GM18867 (cell line): ENCODE measurements around the gene TMEM245.
A peak's percentile ranks its signal among the peaks of the same experiment; 100 is the strongest.

Source experiments
- ATAC-seq: cut with Tn5 transposase; IDR thresholded peaks from one replicate; pipeline ENCODE4 v1.9.1; 2021; ENCODE audit warnings: mild to moderate bottlenecking, moderate library complexity; ENCODE audit not compliant: unreplicated experiment

TMEM245 gene

DNA sequence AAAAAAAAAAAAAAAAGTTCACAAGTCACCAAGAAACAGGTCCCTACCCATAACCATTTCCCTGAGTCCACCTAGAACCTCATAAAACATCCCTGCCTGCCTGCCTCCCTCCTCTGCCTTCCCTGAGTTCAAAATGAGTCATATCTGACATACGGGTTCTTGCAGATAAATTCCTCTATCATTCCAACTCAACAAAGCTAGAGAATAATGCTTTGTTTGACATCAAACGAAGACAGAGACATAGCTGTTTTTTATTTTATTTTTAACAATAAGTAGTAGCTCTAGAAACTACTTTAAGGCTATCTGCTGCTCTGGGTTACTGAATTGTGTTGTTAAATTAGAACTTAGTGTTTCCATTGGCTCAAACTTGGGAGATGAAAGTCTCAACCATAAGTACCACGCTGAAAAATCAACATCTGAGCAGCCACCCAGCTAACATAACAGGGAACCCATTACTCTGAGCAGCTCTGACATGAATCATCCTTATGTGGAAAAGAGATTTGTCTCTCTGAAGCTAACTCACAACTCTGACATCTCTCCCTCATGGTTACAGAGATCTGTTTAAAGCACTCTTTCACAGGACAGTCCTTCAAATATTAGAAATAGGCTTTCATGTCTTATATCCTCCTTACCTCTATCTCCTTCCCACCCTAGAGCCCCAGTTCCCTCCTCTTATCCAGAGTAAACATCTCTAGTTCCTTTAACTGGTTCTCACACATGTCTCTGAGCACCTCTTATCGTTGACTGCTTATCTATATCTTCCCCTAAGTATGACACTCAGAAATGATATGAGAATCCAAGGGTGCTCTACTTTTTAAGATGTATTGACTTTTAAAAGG, 12.1 kb downstream of the TMEM245 start:
- no peak for ATAC-seq

DNA sequence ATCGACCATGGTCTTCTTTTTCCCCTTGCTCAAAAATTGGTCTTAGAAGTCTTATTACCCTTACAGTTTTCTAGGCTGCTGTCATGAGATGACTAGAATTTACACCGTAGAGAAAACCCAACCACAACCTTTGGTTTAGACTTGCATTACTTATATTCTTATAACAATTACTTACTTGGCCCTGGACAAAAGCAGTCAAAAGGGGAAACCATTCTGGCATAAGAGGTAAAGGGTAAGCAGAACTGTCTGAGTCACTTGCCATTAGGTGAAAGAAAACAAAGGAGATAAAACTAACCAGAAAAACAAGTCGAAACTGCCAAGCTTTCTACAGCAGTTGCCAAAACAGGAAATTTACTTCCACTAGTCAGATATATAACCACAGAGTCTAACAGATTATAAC, 17.9 kb downstream of the TMEM245 start:
- ATAC-seq, result peak; percentile 77

DNA sequence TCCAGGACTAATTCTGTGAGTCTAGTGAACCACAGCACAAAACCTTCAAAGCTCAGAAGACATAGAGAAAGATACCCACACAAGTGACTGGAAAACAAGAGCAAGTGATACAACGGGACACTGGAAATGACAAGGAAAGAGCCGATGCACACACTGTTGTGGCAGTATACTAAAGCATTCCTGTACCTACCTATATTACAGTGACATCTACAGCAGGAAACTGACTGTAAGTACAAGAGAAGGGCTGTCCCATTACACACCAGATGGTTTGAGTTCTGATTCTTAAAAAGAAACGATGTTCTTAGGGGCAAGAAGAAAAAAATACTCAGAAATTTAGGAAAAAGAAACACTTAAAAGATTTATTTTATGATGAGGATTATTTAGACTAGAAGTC, 18.5 kb downstream of the TMEM245 start:
- ATAC-seq, result no peak

DNA sequence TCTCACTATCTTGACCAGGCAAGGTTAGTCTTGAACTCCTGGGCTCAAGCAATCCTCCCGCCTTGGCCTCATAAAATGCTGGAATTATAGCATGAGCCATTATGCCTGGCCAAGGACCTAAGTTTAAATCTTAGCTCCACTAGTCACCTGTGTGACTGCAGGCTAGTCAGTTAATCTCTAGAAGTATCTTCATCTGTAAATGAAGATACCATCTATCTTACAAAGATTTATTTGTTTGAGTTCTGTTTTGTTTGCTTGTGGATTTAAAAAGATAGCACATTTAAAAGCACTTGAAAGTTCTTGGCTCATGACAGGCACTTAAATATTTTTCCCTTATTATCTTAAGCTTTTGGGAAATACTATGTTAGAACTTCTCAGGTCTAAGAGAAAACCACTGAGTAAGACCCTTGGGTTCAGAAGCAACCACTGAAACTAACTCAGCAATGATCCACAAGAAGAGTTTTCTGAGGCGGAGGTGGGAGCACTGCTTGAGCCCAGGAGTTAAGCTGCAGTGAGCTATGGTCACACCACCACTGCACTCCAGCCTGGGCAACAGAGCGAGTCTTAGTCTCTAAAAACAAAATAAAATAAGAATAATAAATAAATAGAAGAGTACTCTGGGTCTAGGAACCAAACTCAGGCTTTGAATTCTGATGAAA, 19.1 kb downstream of the TMEM245 start:
- ATAC-seq, result no peak

DNA sequence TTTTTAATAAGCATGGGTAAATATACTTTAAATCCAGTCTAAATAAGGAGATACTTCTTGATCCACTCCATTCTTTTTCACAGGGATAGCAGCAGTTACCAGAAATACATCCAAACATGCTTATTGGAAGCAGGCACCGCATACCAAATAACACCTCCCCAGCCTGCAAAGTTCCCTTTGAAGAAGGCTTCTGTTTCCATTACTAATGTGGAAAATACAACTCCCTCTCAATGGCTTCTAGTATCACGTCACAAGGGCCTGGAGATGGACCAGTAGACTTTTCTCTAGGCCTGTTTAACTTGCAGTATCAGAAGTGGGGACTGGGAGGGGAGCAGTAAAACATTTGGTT, 20.8 kb downstream of the TMEM245 start:
- no peak for ATAC-seq

DNA sequence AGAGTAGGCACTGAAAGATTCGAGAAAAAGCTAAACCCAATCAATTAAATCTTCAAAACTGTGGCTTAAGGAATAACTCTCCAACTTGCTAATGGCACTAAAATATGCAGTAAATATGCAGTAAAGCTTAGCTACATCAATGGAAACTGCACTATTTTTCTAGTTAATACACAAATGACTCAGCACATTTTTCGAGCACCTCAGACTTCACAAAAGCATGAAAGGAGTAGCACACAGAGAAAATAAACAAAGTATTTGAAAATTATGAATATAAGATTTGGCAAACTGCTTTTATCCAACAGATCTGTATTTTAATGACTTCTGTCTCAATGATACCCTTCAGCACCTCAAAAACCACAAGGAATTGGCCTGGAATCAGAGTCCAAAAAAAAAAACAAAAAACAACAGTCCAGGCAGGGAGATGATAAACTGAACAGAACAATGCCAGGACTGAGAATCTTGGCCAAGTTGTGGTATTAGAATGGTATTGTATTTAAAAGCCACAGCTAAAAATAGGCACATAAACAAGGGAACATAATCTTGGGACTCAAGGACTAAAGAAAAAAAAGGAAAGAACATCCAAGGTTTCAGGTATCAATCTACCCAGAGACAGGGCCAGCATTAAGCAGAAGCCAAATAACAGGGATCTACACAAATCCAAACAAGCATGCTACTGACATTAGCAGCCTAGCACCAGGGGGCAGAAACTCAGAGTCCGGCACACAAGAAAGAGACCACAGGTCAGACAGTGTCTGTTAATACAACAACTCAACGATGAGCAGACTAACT, 21.4 kb downstream of the TMEM245 start:
- no peak for ATAC-seq

DNA sequence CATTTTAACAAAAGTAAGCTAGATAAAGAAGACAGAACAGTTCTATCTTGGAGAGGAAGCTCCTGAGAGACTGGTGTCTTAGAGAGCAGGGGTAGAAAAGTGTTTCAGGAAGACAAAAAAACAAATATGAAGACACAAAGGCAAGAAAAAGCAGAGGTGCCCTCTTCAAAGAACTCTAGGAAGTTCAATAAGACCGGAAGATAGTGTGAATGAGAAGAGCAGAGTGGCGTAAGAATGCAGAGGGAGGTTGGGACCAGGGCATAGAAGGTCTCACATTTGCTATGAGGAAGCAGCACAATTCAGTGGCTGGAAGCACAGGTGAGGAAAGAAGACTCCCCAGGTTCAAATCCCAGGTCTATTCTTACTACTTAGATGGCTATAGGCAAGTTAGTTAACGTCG, 22.6 kb downstream of the TMEM245 start:
- ATAC-seq, result no peak

DNA sequence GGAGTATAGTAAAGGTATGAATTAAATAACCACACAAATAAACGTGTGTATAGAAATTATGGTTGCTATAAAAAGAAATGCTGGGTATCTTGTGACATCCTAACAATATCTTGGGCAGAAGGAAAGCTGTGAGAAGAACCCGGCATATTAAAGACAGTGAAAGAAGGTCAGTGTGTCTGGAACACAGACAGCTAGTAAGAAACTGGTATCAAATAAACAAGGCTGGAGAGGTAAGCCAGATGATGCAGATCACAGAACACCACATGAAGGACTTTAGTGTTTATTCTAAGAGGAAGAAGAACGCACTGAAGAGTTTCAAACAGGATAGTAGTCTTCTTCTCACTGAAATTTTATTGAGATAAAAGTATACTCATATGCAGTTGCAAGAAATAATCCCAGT, 24.4 kb downstream of the TMEM245 start:
- ATAC-seq, result no peak

DNA sequence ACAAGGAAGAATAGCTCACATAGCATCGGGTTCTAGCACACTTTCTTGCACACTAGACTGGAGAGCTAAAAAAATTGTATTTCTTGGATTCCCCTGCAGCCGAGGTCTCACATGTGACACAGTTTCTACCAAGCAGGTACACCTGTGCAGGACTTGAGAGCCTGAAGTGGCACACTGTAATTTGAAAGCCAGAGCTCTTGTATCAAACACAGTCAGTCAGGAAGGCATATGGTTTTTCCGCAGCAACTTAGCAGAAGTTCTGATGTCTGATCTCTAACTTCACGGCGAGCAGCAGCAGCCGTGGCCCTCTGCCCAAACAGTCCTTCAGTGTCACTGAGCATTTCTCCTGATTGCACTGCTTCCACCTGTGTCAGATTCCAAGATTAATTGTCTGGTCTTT, 25.5 kb downstream of the TMEM245 start:
- no peak for ATAC-seq

DNA sequence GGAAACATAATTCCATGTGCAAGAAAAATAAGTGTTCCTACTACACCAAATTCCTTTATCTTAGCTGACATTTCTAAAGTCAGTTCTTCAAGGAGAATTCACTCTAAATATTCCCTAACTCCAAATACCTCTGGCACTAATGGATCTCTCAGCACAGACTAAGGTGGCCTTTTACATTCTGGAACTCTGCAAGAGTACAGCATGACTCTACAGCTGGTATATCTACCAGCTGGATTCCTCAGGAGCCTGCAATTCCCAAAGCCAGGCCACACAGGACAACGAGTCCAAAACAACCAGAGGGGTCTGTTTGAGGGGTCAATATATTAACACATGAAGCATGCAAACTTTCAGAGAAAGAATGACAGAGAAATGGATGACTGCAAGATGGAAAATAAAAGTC, 27.2 kb downstream of the TMEM245 start:
- no peak for ATAC-seq

DNA sequence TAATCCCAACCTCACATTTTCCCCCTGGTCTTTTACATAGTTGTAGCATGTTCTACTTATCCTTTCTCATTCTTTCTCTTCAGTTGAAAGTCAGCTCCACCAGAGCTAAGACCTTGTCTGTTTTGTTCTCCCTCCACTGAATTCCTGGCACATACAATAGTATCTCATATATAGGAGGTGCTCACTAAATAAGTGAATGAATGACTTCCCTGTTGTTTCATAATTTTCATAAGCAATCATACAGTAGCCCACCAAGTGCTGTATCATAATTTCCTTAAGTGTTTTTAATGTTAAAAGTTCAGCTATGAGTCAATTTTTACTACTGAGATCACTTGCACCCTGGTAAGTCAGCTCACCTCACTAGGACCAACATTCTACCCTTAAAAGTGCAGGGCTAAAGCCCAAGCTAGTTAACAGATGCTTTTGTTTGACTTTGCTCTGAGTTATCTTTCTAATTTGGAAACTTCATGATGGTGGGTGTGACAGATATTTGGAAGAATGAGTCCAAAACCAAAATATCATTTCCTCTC, 27.6 kb downstream of the TMEM245 start:
- no peak for ATAC-seq

DNA sequence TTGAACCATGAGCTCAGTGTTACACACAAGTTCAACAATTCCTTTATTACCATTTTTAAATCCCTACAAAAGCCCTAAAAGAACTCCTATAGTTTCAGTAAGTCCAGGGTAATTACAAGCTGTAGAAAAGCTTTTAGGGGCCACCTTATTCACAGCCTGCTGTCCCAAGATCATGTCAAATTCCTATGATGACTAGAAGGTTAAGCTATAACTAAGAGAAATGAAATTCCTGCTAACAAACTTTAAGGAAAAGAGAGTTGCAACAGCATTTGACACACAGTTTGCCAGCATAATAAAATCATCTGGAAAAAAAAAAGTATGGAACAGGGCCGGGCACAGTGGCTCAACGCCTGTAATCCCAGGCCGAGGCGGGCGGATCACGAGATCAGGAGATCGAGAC, 31.5 kb downstream of the TMEM245 start:
- no peak for ATAC-seq

DNA sequence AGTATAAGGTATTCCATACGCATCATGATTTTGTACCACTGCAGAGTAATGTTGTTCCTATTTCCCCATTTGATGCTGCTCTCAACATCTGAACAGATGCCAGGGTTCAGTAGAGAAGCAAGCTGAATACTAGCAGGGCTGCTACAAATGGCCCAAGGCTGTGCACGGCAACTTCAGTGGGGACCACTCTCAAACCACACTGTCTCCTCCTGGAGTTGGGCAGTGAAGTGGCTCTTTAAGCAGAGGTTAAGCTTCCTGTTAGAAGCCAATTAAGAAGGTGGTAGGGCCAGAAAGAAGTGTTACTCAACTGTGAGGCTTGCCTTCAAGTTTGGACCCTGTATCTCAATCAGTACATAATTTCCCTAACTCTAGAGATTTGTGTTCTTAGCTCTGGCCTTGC, 32.0 kb downstream of the TMEM245 start:
- ATAC-seq, result no peak

DNA sequence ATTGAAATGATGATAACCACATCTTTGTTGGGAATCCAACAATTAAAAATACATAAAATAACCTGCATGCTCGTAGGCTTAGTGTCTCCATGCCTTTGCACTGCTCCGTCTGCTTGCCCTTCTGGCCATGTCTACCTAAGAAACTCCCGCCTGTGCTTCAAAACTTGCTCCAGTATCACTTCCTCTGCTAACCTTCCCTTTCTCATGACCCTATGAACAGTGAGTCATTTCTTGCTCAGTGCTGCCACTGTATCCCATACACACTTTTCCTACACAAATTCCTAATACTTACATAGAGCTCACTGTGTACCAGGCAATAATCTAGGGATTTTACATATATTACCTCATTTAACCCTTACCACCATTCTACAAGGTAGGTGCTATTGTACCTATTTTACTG, 33.5 kb downstream of the TMEM245 start:
- no peak for ATAC-seq

DNA sequence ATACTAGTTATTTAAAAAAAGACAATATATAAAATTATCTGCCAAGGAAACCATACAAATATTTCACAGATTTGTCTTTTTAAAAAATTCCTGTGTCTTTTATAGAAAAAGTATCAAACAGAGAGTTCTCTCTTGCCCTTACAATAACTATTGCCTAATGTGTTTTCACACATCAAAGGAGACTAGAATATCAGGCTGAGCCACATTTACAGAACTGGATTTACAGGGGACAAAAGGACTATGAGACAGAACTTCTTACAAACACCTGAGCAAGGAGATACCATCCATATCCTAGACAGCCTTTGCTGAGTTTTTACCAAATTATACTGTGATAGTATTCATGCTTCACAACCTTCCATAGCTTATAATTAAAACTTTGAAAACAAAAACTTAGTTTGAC, 34.2 kb downstream of the TMEM245 start:
- ATAC-seq, result no peak

DNA sequence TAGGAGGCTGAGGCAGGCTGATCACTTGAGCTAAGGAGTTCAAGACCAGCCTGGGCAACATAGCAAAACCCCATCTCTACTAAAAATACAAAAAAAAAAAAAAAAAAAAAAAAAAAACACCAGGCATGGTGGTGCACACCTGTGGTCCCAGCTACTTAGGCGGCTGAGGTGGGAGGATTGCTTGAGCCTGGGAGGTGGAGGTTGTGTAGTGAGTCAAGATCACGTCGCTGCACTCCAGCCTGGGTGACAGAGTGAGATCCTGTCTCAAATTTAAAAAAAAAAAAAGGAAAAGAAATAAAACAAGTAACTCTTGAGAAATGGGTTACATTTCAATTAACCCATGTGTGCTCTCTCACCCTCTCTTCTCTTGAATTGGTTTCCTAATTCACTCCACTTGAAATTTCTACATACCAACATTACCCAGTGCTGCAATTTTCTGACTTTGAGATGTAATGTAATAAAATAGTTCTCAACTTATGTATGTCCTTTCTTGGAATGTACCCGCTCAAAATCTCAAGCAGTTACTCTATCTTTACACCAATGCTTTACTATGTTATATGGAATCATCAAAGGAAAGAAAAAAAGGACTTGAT, 35.8 kb downstream of the TMEM245 start:
- ATAC-seq, result no peak

DNA sequence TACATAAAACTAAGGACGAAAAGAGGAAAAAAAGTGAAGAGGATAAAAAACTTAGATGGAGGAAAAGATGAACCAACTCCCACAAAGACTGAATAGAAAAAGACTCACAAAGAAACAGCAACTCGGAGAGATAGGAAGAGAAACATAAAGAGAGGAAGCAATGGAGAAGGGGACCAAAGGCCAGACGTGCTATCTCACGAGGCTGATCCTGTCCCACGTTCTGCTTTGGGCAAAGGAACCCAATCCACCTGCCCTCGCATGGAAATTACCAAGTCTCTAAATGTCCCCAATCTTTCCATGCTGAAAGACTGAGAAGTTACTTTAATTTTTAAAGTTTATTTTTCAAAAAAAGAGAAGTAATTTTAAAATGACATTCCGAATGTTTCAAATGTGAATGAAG, 36.6 kb downstream of the TMEM245 start:
- ATAC-seq, result no peak

DNA sequence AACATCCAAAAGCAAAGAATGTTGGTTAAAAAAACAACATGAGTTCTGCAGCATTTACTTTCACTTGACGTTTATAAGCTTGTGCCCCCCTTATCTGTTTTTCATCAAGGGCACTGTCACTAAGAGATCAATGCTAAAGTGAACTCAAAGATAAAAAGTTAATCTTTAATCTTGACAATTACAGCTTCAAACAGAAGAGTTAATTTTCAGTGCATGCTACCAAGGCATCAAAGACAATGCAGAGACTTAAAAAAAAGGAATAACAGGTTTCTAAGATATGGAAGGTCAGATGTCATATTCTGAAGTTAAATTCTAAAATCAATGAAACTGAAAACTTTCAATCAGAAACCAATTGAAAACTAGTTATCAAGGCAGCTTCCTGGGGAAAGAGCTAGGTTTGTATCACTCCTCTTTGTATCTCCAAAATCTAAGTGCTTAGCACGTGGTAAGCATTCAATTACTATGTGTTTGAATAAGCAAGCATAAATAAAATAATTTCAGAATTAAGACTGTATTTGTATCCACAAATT, 37.6 kb downstream of the TMEM245 start:
- ATAC-seq, result no peak

DNA sequence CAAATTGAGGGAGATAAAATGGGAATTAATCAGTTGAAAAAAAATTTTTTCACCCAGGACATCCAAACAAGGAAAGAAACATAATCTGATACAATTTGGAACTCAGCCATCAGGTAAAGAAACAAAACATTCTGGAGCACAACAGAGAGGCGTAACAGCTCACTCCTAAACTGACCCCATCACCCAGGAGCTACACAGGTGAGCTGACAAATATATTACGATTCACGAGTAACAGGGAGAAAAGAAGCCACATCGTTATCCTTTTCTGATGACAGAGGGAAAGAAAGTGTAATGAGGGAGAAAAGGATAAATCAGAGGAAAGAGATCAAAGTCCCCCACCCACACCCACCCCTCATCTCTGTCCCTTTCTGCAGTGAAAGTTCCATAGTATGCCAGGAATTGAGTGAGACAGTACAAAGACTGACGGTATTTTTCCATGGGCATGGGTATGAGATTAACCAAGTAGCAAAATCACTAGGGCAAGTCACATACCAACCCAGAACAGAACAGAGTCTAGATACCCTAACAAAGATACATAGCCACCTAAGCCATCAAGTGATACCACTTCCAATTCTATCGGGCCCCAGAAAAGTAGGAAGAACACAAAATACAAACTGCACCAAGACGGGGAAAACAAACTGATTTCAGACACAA, 45.4 kb downstream of the TMEM245 start:
- no peak for ATAC-seq

DNA sequence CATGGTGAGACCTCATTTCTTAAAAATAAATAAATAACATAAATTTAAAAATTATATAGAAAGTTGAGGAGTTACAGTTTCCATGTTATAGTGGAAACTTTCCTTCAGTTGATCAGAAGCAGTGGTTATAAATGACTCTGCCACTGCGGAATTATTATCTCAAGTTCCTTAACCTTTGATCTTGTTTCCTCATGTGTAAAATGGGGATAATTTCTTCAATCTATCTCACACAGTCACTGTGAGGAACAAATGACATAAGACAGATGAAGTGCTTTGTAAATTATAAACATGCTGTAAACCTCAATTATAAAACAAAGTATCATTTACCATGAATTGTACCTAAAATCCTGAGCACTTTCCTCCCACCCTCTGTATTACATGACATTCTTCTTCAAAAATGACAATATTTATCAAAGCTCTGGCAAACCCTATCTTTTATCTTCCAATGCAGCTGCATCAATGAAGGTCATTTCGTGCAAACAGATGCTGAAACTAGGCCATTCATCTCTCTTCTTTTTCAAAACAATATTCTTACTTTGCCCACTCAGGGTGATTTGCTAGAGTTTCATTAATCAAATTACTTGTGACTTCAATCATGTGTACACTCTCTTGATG, 46.8 kb downstream of the TMEM245 start:
- ATAC-seq, result no peak
